PFSK-1 (cell line): ENCODE results near the gene ATIC.

ENCODE experiments used
- FOXP2 ChIP-seq: optimal IDR thresholded peaks from 2 replicates; pipeline ENCODE3; 2011; ENCODE audit warnings: borderline replicate concordance, control low read depth, inconsistent platforms; ENCODE audit not compliant: insufficient read depth; ENCODE audit errors: extremely low read length, extremely low read depth
- POLR2AphosphoS5 ChIP-seq: IDR thresholded peaks from 2 replicates; pipeline ENCODE4 v1.6.1; 2012; ENCODE audit warnings: low read depth, mild to moderate bottlenecking, control low read depth, low read length, moderate library complexity
- SIN3A ChIP-seq: IDR thresholded peaks from 2 replicates; pipeline ENCODE4 v1.6.1; 2012; ENCODE audit warnings: mild to moderate bottlenecking, low read length, moderate library complexity, borderline replicate concordance; ENCODE audit not compliant: insufficient read depth
- TAF1 ChIP-seq: IDR thresholded peaks from 2 replicates; pipeline ENCODE4 v1.6.1; 2012; ENCODE audit warnings: low read length, control low read depth, borderline replicate concordance; ENCODE audit not compliant: insufficient read depth
- TF ChIP-seq, protein P1 (sequence below), 2 experiments: IDR thresholded peaks; 2 replicates each; pipeline versions ENCODE4 v1.6.1 to v1.8.0; 2011 to 2012; ENCODE audit warnings: low read depth in 2 of 2, low read length in 2 of 2, control low read depth in 1 of 2, inconsistent platforms in 1 of 2, mild to moderate bottlenecking in 1 of 2, moderate library complexity in 1 of 2; ENCODE audit not compliant: insufficient read depth in 1 of 2

Gene ATIC

GRCh38 chr2:215361876-215362561, 50.2 kb downstream of the ATIC start:
- TF ChIP-seq TAF1, result no peak
- TF ChIP-seq FOXP2, result no peak
- TF ChIP-seq POLR2AphosphoS5, result no peak
- TF ChIP-seq, protein P1, sequence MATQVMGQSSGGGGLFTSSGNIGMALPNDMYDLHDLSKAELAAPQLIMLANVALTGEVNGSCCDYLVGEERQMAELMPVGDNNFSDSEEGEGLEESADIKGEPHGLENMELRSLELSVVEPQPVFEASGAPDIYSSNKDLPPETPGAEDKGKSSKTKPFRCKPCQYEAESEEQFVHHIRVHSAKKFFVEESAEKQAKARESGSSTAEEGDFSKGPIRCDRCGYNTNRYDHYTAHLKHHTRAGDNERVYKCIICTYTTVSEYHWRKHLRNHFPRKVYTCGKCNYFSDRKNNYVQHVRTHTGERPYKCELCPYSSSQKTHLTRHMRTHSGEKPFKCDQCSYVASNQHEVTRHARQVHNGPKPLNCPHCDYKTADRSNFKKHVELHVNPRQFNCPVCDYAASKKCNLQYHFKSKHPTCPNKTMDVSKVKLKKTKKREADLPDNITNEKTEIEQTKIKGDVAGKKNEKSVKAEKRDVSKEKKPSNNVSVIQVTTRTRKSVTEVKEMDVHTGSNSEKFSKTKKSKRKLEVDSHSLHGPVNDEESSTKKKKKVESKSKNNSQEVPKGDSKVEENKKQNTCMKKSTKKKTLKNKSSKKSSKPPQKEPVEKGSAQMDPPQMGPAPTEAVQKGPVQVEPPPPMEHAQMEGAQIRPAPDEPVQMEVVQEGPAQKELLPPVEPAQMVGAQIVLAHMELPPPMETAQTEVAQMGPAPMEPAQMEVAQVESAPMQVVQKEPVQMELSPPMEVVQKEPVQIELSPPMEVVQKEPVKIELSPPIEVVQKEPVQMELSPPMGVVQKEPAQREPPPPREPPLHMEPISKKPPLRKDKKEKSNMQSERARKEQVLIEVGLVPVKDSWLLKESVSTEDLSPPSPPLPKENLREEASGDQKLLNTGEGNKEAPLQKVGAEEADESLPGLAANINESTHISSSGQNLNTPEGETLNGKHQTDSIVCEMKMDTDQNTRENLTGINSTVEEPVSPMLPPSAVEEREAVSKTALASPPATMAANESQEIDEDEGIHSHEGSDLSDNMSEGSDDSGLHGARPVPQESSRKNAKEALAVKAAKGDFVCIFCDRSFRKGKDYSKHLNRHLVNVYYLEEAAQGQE (IDR thresholded peaks at IDR 0.05; ENCODE audit: insufficient read depth in 1 of 2, low read depth in 2 of 2, low read length in 2 of 2), result no peak
- TF ChIP-seq SIN3A, result no peak

- no peak for TF ChIP-seq FOXP2
- TF ChIP-seq, protein P1 (IDR thresholded peaks at IDR 0.05; ENCODE audit: insufficient read depth in 1 of 2, low read depth in 2 of 2, low read length in 2 of 2), result no peak
- no peak for TF ChIP-seq SIN3A
- TF ChIP-seq TAF1, result no peak
- no peak for TF ChIP-seq POLR2AphosphoS5
Observed at GRCh38 chr2:215362562-215362904, 50.7 kb downstream of the ATIC start.

DNA sequence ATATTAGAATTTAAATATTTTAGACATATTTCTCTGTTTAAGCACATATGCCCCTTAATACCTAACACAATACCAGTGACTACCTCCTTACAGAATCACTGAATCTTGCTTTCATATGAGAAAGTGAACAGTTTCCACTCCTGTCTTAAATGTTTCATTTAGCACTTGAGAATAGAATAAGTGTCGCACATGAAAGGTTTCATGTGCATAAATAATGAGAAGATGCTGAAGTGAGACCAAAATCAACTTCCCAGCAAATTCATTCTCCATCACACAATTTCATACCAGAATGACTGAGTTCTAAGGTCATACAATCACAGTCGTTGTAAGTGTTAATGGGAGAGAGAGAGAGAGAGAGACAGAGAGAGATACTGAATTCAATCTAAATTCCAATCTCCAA, 51.2 kb downstream of the ATIC start:
- no peak for TF ChIP-seq FOXP2
- no peak for TF ChIP-seq SIN3A
- TF ChIP-seq TAF1, result no peak
- TF ChIP-seq POLR2AphosphoS5, result no peak

DNA sequence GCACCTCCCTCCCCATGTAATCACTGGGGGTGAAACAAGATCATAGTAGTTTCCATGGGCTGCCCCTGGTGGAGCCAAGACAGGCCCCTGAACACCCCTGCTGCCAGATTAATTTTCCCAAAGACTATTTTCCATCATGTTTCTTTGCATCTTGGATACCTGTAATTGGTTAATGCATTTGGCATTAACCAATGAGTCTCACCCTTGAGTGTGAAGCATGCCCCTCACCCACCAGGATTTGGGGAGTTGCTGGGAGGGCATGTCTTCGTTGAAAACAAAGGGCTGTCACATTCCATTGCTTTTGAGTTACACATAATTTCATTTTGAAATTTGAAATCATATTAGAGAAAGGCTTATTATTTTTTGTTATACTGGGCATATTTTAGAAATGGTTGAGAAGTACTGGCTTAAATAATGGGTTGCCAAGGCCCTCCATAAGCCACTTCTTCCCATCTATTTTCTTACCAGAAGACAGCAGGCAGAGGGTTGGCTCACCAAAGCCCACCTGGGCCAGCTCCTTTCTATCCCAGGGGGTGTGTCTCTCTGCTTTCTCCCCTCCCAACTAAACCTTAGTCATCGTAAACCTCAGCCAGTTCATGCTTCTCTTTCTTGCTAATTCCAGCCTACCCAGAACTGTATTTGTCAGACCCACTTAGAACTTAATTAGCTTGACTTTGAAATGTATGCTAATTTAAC, 51.8 kb downstream of the ATIC start:
- no peak for TF ChIP-seq SIN3A
- no peak for TF ChIP-seq POLR2AphosphoS5

DNA sequence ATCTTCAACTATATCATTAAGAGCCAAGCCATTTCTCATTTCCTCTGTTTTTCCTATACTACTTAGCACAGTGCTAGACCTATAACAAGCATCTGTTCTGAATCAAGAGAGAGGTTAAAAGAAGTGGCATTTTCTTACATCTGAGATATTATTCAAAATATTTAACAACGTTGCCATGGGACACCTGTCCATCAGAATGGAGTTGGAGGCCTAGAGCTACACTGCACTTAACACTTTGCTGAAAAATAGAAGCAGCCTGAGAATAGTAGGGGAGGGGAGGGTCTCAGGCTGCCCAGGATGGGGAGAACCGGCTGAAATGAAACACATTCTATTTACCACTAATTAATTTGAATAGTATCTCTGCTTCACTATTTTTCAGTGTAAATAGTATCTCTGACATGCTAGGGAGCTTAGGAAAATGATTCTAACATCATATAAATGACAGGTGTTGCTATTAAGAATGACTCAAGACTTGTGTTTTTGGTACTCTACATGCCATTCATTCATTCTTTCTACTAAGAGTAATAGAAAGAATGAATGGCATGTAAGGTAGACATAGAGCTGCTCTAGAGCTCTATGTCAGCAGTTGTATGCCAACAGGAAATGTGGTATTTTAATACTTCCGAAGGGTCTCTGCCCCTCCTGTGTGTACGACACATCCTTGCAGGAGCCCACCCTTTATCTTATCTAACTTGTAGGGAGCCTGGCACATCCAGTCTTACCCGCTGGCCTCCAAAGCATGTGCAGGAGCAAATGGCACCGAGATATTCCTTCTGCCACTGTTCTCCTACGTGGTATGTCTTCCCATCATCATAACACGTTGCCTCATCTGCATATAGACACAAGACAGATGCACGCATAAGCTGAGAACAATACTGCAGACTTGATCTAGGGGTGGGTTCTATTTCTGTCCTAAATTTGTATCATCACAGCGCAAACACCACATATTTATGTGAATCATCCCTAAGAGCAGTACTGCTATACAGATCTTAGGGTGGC, 52.6 kb downstream of the ATIC start:
- TF ChIP-seq SIN3A (no peak), TAF1 (no peak), POLR2AphosphoS5 (no peak), FOXP2 (no peak)
- TF ChIP-seq, protein P1 (IDR thresholded peaks at IDR 0.05; ENCODE audit: insufficient read depth in 1 of 2, low read depth in 2 of 2, low read length in 2 of 2), result no peak
